Smooth muscle cell (in vitro differentiated cells): ENCODE results near the gene SASH1. TPM values are rescaled to one million over a fixed set of nuclear protein-coding genes. Genes with fewer than 3 reads are reported as not detected.

ENCODE experiments used
- DNase-seq: peaks from one replicate; lab custom pipeline; 2025; ENCODE audit not compliant: unreplicated experiment; lab: John Stamatoyannopoulos, UW
- H2AFZ ChIP-seq: fragments of 200-600 bp; sonication (generic); 2 replicates; pipeline ENCODE4 v1.6.0; 2016; ENCODE audit warnings: antibody characterized with exemption, low read depth, mild to moderate bottlenecking
- H3F3A ChIP-seq: fragments of 200-600 bp; sonication (generic); 2 replicates; pipeline ENCODE4 v1.6.0; 2017; ENCODE audit warnings: antibody characterized with exemption, low read depth
- H3K27ac ChIP-seq: fragments of 200-600 bp; sonication (generic); 2 replicates; pipeline ENCODE4 v1.5.1; 2016; ENCODE audit warnings: low read depth, mild to moderate bottlenecking
- H3K27me3 ChIP-seq: fragments of 200-600 bp; sonication (generic); 2 replicates; pipeline ENCODE4 v1.6.1; 2016; ENCODE audit warnings: low read depth, mild to moderate bottlenecking
- H3K36me3 ChIP-seq: fragments of 200-600 bp; sonication (generic); 2 replicates; pipeline ENCODE4 v1.5.1; 2016; ENCODE audit warnings: low read depth
- H3K4me1 ChIP-seq: fragments of 200-600 bp; sonication (generic); 2 replicates; pipeline ENCODE4 v1.5.1; 2016; ENCODE audit warnings: low read depth
- H3K4me2 ChIP-seq: fragments of 200-600 bp; sonication (generic); 2 replicates; pipeline ENCODE4 v1.6.0; 2016; ENCODE audit warnings: mild to moderate bottlenecking
- H3K4me3 ChIP-seq: fragments of 200-600 bp; sonication (generic); 2 replicates; pipeline ENCODE4 v1.5.1; 2016; ENCODE audit warnings: mild to moderate bottlenecking
- H3K79me2 ChIP-seq: fragments of 200-600 bp; sonication (generic); 2 replicates; pipeline ENCODE4 v1.6.0; 2016; ENCODE audit warnings: low read depth, mild to moderate bottlenecking
- H3K9ac ChIP-seq: fragments of 200-600 bp; sonication (generic); 2 replicates; pipeline ENCODE4 v1.6.0; 2016; ENCODE audit warnings: low read depth
- H3K9me3 ChIP-seq: fragments of 200-600 bp; sonication (generic); replicated peaks from 2 replicates; pipeline ENCODE4 v1.5.1; 2016; ENCODE audit warnings: low read depth
- H4K20me1 ChIP-seq: fragments of 200-600 bp; sonication (generic); 2 replicates; pipeline ENCODE4 v1.6.0; 2016; ENCODE audit warnings: low read depth
- WGBS: methylation state at CpG from one replicate; pipeline ENCODE4 v1.1.7; 2016; ENCODE audit warnings: low lambda C conversion rate; 5-methylcytosine and 5-hydroxymethylcytosine counted together
- polyA plus RNA-seq: library from polyadenylated mRNA; unstranded; fragments of >200 nt; fragmentation: Nextera tagmentation; extraction: Ambion mirVana; gene quantifications from 2 replicates; pipeline ENCODE4 v1.2.1, GENCODE V29; 2016
- total RNA-seq: library from RNA; depleted of rRNA; stranded (reverse); fragments of >200 nt; gene quantifications from 2 replicates; pipeline ENCODE4 v1.2.3, GENCODE V29; 2014
- TF ChIP-seq, protein P1 (sequence below): fragments of 200-600 bp; sonication (generic); IDR thresholded peaks from 2 replicates; pipeline ENCODE4 v1.5.1; 2017; ENCODE audit warnings: borderline replicate concordance, mild to moderate bottlenecking, antibody characterized with exemption; ENCODE audit not compliant: insufficient read depth, poor library complexity, severe bottlenecking

SASH1 gene
- total and polyA plus RNA-seq, 2 experiments from 2014 or later: 12.7 to 16.2 TPM

DNA sequence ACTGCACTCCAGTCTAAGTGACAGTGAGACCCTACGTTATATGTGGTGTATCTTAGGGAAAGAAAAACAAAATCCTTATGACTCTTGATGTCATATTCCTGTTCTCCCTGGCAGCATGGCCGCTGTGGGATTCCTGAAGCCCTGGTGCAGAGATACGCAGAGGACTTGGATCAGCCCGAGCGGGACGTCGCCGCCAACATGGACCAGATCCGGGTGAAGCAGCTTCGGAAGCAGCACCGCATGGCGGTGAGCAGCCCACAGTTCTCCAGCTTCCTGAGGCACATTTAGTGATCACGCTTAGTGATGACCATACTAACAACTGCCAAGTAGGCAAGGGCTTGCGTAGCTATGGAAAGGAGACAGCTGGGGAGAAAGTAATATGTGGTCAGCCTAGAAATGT lies 203.3 kb downstream of the SASH1 start:
- Histone ChIP-seq H3K27me3 (no peaks in the 10 kb centered on the region), H3K79me2 (no peaks in the 10 kb centered on the region), H3K4me1 (no peaks in the 10 kb centered on the region), H3K4me2 (no peak overlapping the region), H3K9ac (no peak overlapping the region), H3F3A (no peaks in the 10 kb centered on the region), H3K4me3 (no peak overlapping the region), H3K36me3 (peaks cover 13% of the 10 kb centered on the region), H3K27ac (no peak overlapping the region), H3K9me3 (no peaks in the 10 kb centered on the region), H4K20me1 (no peaks in the 10 kb centered on the region), H2AFZ (no peak overlapping the region)
- TF ChIP-seq, protein P1, sequence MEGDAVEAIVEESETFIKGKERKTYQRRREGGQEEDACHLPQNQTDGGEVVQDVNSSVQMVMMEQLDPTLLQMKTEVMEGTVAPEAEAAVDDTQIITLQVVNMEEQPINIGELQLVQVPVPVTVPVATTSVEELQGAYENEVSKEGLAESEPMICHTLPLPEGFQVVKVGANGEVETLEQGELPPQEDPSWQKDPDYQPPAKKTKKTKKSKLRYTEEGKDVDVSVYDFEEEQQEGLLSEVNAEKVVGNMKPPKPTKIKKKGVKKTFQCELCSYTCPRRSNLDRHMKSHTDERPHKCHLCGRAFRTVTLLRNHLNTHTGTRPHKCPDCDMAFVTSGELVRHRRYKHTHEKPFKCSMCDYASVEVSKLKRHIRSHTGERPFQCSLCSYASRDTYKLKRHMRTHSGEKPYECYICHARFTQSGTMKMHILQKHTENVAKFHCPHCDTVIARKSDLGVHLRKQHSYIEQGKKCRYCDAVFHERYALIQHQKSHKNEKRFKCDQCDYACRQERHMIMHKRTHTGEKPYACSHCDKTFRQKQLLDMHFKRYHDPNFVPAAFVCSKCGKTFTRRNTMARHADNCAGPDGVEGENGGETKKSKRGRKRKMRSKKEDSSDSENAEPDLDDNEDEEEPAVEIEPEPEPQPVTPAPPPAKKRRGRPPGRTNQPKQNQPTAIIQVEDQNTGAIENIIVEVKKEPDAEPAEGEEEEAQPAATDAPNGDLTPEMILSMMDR: no peak
- over 99% methylated on average over 14 of the region's 14 CpGs for WGBS
- no peak for DNase-seq

GRCh38 chr6:148547110-148547509 lies 204.5 kb downstream of the SASH1 start:
- Histone ChIP-seq H3K9ac (no peak overlapping the region), H3K36me3 (peaks cover 13% of the 10 kb centered on the region), H3K27ac (no peak overlapping the region), H3K27me3 (no peaks in the 10 kb centered on the region), H3F3A (no peaks in the 10 kb centered on the region), H4K20me1 (no peaks in the 10 kb centered on the region), H3K9me3 (no peaks in the 10 kb centered on the region), H2AFZ (no peak overlapping the region), H3K4me3 (no peak overlapping the region), H3K79me2 (no peaks in the 10 kb centered on the region), H3K4me1 (no peaks in the 10 kb centered on the region), H3K4me2 (no peak overlapping the region)
- TF ChIP-seq, protein P1: no peak
- no peak for DNase-seq
- 97% methylated on average over 7 of the region's 7 CpGs for WGBS

- TF ChIP-seq, protein P1: no peak
- H3K4me2 ChIP-seq: no peak overlapping the region
- H3K27ac ChIP-seq: no peak overlapping the region
- H3K9me3 ChIP-seq: no peaks in the 10 kb centered on the region
- peaks cover 13% of the 10 kb centered on the region for H3K36me3 ChIP-seq
- no peaks in the 10 kb centered on the region for H3F3A ChIP-seq
- WGBS: 91% methylated on average over 22 of the region's 22 CpGs
- no peak for DNase-seq
- no peaks in the 10 kb centered on the region for H4K20me1 ChIP-seq
- H3K4me3 ChIP-seq: no peak overlapping the region
- no peak overlapping the region for H2AFZ ChIP-seq
- H3K4me1 ChIP-seq: no peaks in the 10 kb centered on the region
- no peaks in the 10 kb centered on the region for H3K79me2 ChIP-seq
- no peak overlapping the region for H3K9ac ChIP-seq
- no peaks in the 10 kb centered on the region for H3K27me3 ChIP-seq
These were observed 205.6 kb downstream of the SASH1 start for GRCh38 chr6:148548065-148548748.

DNA sequence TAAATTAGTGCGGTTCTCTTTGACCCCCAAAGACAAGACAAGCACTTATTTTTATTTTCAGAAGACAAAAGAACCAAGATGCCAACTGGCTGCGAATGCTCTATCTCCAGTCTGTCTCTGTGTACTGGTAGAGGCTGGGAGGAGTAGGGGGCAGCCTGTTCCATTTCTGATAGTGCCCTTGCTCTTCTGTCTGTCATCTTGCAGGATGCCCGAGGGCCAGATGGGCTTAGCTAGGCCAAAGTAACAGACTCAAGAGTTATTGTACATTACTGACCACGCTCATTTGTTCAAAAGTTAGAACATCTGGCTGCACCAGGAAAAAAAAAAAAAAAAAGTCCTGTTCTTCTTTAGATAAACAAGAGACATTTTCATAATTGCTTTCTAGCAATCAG lies 206.1 kb downstream of the SASH1 start:
- no peaks in the 10 kb centered on the region for H3F3A ChIP-seq
- H3K36me3 ChIP-seq: peaks cover 13% of the 10 kb centered on the region
- H3K4me2 ChIP-seq: no peak overlapping the region
- TF ChIP-seq, protein P1: no peak
- no peaks in the 10 kb centered on the region for H3K27me3 ChIP-seq
- no peaks in the 10 kb centered on the region for H3K4me1 ChIP-seq
- H3K9ac ChIP-seq: no peak overlapping the region
- no peaks in the 10 kb centered on the region for H4K20me1 ChIP-seq
- no peak overlapping the region for H3K27ac ChIP-seq
- no peak overlapping the region for H2AFZ ChIP-seq
- DNase-seq: no peak
- no peak overlapping the region for H3K4me3 ChIP-seq
- no peaks in the 10 kb centered on the region for H3K79me2 ChIP-seq
- 93% methylated on average over 4 of the region's 4 CpGs for WGBS
- H3K9me3 ChIP-seq: no peaks in the 10 kb centered on the region
